MCF 10A (cell line): ENCODE results near the gene CYP2A6. TPM values are rescaled to one million over a fixed set of nuclear protein-coding genes. Genes with fewer than 3 reads are reported as not detected.

Source experiments
- BruUV-seq: library from RNA; stranded (reverse); fragments of 400-500 nt; replicated peaks from 2 replicates; lab custom pipeline; 2021; lab: Mats Ljungman, UMichigan
- CTCF ChIA-PET: fragments of 300-600 bp; sonication (Branson Sonifier 250); formaldehyde crosslinking; extraction: SDS; loops from one replicate; lab custom pipeline; 2021; ENCODE audit warnings: antibody characterized with exemption, inconsistent platforms; lab: Yijun Ruan, JAX
- POLR2A ChIA-PET: fragments of 300-600, 350-650 bp; sonication (Branson Sonifier 250); formaldehyde crosslinking; extraction: SDS; loops from one replicate; lab custom pipeline; 2020; ENCODE audit warnings: antibody characterized with exemption, inconsistent platforms; lab: Yijun Ruan, JAX
- DNase-seq: peaks from one replicate; pipeline ENCODE4 v3.0.0-alpha.2; 2018; ENCODE audit not compliant: unreplicated experiment
- H3K27ac Mint-ChIP-seq: one replicate; pipeline ENCODE4 v1.8.0; 2022; ENCODE audit warnings: mild to moderate bottlenecking, low read depth, mixed read lengths; ENCODE audit not compliant: unreplicated experiment
- H3K27me3 Mint-ChIP-seq: one replicate; pipeline ENCODE4 v1.8.0; 2022; ENCODE audit warnings: mixed read lengths; ENCODE audit not compliant: insufficient read depth, unreplicated experiment
- H3K36me3 Mint-ChIP-seq: one replicate; pipeline ENCODE4 v1.8.0; 2022; ENCODE audit warnings: mild to moderate bottlenecking, moderate library complexity, mixed read lengths; ENCODE audit not compliant: insufficient read depth, unreplicated experiment
- H3K4me1 Mint-ChIP-seq: one replicate; pipeline ENCODE4 v1.8.0; 2022; ENCODE audit warnings: mixed read lengths; ENCODE audit not compliant: insufficient read depth, unreplicated experiment
- H3K4me3 Mint-ChIP-seq: one replicate; pipeline ENCODE4 v1.8.0; 2022; ENCODE audit warnings: mild to moderate bottlenecking, moderate library complexity, mixed read lengths; ENCODE audit not compliant: unreplicated experiment
- H3K9me3 Mint-ChIP-seq: one replicate; pipeline ENCODE4 v1.8.0; 2022; ENCODE audit warnings: mixed read lengths; ENCODE audit not compliant: unreplicated experiment
- CTCF ChIP-seq: fragments of 200-600 bp; IDR thresholded peaks from one replicate; pipeline ENCODE4 v1.8.0; 2022; ENCODE audit warnings: antibody characterized with exemption, mild to moderate bottlenecking; ENCODE audit not compliant: unreplicated experiment
- intact Hi-C: fragments of 100-400 bp; cut with micrococcal nuclease; formaldehyde crosslinking; loops from 2 replicates; pipeline ENCODE4 v1.14.1; 2022
- total RNA-seq: library from RNA; stranded (reverse); gene quantifications from 2 replicates; pipeline ENCODE4 v1.2.3, GENCODE V29; 2022

The CYP2A6 gene
- total RNA-seq, 1 experiment from 2014 or later = not detected

GRCh38 chr19:40801426-40802299, 48.6 kb downstream of the CYP2A6 start:
- intact Hi-C loops = no loop called here
- peak overlapping the region; percentile 17 for H3K27ac Mint-ChIP-seq
- peak overlapping the region; percentile 52 for H3K4me3 Mint-ChIP-seq
- no peaks in the 10 kb centered on the region for H3K27me3 Mint-ChIP-seq
- ChIA-PET POLR2A (interaction anchor here (0.5 to 0.7 kb wide), 3 partner anchors 24 to 506 kb away, joined by 3 to 4 read pairs (median 3); partner anchors contain the start of gene RAB4B), CTCF (interaction anchor here (0.6 to 0.8 kb wide), 3 partner anchors 138 to 656 kb away, joined by 3 to 4 read pairs (median 4); partner anchors contain the start of gene SERTAD1)
- TF ChIP-seq CTCF = no peak
- peaks cover 49% of the 10 kb centered on the region for H3K4me1 Mint-ChIP-seq
- TSS peak; percentile 51 for BruUV-seq
- no peak for DNase-seq
- no peaks in the 10 kb centered on the region for H3K9me3 Mint-ChIP-seq
- H3K36me3 Mint-ChIP-seq = peaks cover 25% of the 10 kb centered on the region

GRCh38 chr19:40800997-40801377, 49.3 kb downstream of the CYP2A6 start:
- POLR2A ChIA-PET = no interaction called here

GRCh38 chr19:40800339-40800996, 49.8 kb downstream of the CYP2A6 start:
- Mint-ChIP-seq H3K9me3 (no peaks in the 10 kb centered on the region), H3K4me3 (peak overlapping the region; percentile 86), H3K4me1 (peaks cover 46% of the 10 kb centered on the region), H3K27me3 (no peaks in the 10 kb centered on the region), H3K36me3 (peaks cover 25% of the 10 kb centered on the region), H3K27ac (peak overlapping the region; percentile 93)
- CTCF ChIA-PET = no interaction called here
- no peak for TF ChIP-seq CTCF
- no peak for DNase-seq
- POLR2A ChIA-PET = interaction anchor here (3.5 kb wide), 1 partner anchor 49 kb away, joined by 57 read pairs; the partner anchor contains the start of genes ACTMAP and SNRPA
- BruUV-seq = no TSS peak
- intact Hi-C loops = no loop called here

More at GRCh38 chr19:40800997-40801377, 49.3 kb downstream of the CYP2A6 start:
- no peak for DNase-seq
- H3K27me3 Mint-ChIP-seq = no peaks in the 10 kb centered on the region
- H3K4me3 Mint-ChIP-seq = peak overlapping the region; percentile 86
- peaks cover 46% of the 10 kb centered on the region for H3K4me1 Mint-ChIP-seq
- no peaks in the 10 kb centered on the region for H3K9me3 Mint-ChIP-seq
- intact Hi-C loops = no loop called here
- H3K27ac Mint-ChIP-seq = peak overlapping the region; percentile 93
- H3K36me3 Mint-ChIP-seq = peaks cover 25% of the 10 kb centered on the region
- CTCF ChIA-PET = interaction anchor here (0.6 to 0.8 kb wide), 2 partner anchors 138 to 375 kb away, joined by 4 read pairs; partner anchors contain the start of gene SERTAD1
- TF ChIP-seq CTCF = no peak
- no TSS peak for BruUV-seq
